ENCODE results near the gene BHLHE41. TPM values are rescaled to one million over a fixed set of nuclear protein-coding genes. Genes with fewer than 3 reads are reported as not detected.
A peak's percentile ranks its signal among the peaks of the same experiment; 100 is the strongest.

The BHLHE41 gene
- total RNA-seq, 1 donor from 2014 or later, result 2.9 TPM

- H3K79me2 ChIP-seq (ENCODE audit: insufficient read depth, low read length), result no peaks in the 10 kb centered on the region
- H4K20me1 ChIP-seq (ENCODE audit: insufficient read depth, low read length), result no peaks in the 10 kb centered on the region
- no peak for FAIRE-seq
- Mint-ChIP-seq H3K4me3 (ENCODE audit: unreplicated experiment) (no peak overlapping the region), H3K36me3 (ENCODE audit: low read depth, unreplicated experiment) (no peaks in the 10 kb centered on the region), H3K9me3 (ENCODE audit: unreplicated experiment) (no peaks in the 10 kb centered on the region), H3K27me3 (ENCODE audit: low read depth, unreplicated experiment) (no peaks in the 10 kb centered on the region), H3K4me1 (ENCODE audit: low read depth, unreplicated experiment) (peaks cover 18% of the 10 kb centered on the region), H3K27ac (ENCODE audit: unreplicated experiment) (peak overlapping the region; percentile 69)
- no peaks in the 10 kb centered on the region for H3K9me3 ChIP-seq (ENCODE audit: insufficient read depth, low read depth, low read length)
- H3K4me3 ChIP-seq (ENCODE audit: insufficient read depth, low read depth, low read length), result no peak overlapping the region
- TF ChIP-seq EZH2 (IDR thresholded peaks at IDR 0.05; ENCODE audit: insufficient read depth, low read length), result no peak
- TF ChIP-seq, protein P1, sequence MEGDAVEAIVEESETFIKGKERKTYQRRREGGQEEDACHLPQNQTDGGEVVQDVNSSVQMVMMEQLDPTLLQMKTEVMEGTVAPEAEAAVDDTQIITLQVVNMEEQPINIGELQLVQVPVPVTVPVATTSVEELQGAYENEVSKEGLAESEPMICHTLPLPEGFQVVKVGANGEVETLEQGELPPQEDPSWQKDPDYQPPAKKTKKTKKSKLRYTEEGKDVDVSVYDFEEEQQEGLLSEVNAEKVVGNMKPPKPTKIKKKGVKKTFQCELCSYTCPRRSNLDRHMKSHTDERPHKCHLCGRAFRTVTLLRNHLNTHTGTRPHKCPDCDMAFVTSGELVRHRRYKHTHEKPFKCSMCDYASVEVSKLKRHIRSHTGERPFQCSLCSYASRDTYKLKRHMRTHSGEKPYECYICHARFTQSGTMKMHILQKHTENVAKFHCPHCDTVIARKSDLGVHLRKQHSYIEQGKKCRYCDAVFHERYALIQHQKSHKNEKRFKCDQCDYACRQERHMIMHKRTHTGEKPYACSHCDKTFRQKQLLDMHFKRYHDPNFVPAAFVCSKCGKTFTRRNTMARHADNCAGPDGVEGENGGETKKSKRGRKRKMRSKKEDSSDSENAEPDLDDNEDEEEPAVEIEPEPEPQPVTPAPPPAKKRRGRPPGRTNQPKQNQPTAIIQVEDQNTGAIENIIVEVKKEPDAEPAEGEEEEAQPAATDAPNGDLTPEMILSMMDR (IDR thresholded peaks at IDR 0.05; ENCODE audit: insufficient read depth, low read depth, low read length), result no peak
- no peak overlapping the region for H3K9ac ChIP-seq (ENCODE audit: low read length)
- no peaks in the 10 kb centered on the region for H3K27me3 ChIP-seq (ENCODE audit: insufficient read depth, low read length)
- H3K4me1 ChIP-seq (ENCODE audit: insufficient read depth, low read length), result no peaks in the 10 kb centered on the region
- no peak overlapping the region for H3K4me2 ChIP-seq (ENCODE audit: low read length)
- H3K27ac ChIP-seq (ENCODE audit: low read depth, low read length), result no peak overlapping the region
- H3K36me3 ChIP-seq (ENCODE audit: insufficient read depth, low read length), result no peaks in the 10 kb centered on the region
- peak; percentile 64 for DNase-seq (ENCODE audit: low read depth)
- no peak overlapping the region for H2AFZ ChIP-seq (ENCODE audit: low read depth, low read length)
Measured at GRCh38 chr12:26090836-26091510, 33.9 kb downstream of the BHLHE41 start.

- no peak overlapping the region for H3K27ac Mint-ChIP-seq (ENCODE audit: unreplicated experiment)
- H3K4me1 Mint-ChIP-seq (ENCODE audit: low read depth, unreplicated experiment), result peaks cover 18% of the 10 kb centered on the region
- no peak for FAIRE-seq
Measured at GRCh38 chr12:26088998-26089397, 35.8 kb downstream of the BHLHE41 start.

More at GRCh38 chr12:26088998-26089397, 35.8 kb downstream of the BHLHE41 start:
- H3K27ac ChIP-seq (ENCODE audit: low read depth, low read length), result no peak overlapping the region
- Mint-ChIP-seq H3K4me3 (ENCODE audit: unreplicated experiment) (no peak overlapping the region), H3K9me3 (ENCODE audit: unreplicated experiment) (peaks cover 2% of the 10 kb centered on the region), H3K36me3 (ENCODE audit: low read depth, unreplicated experiment) (no peaks in the 10 kb centered on the region), H3K27me3 (ENCODE audit: low read depth, unreplicated experiment) (no peaks in the 10 kb centered on the region)
- no peaks in the 10 kb centered on the region for H3K36me3 ChIP-seq (ENCODE audit: insufficient read depth, low read length)
- no peak for DNase-seq (ENCODE audit: low read depth)
- H4K20me1 ChIP-seq (ENCODE audit: insufficient read depth, low read length), result no peaks in the 10 kb centered on the region
- H3K4me2 ChIP-seq (ENCODE audit: low read length), result no peak overlapping the region
- no peaks in the 10 kb centered on the region for H3K4me1 ChIP-seq (ENCODE audit: insufficient read depth, low read length)
- TF ChIP-seq, protein P1 (IDR thresholded peaks at IDR 0.05; ENCODE audit: insufficient read depth, low read depth, low read length), result no peak
- TF ChIP-seq EZH2 (IDR thresholded peaks at IDR 0.05; ENCODE audit: insufficient read depth, low read length), result no peak
- no peaks in the 10 kb centered on the region for H3K79me2 ChIP-seq (ENCODE audit: insufficient read depth, low read length)
- H3K9me3 ChIP-seq (ENCODE audit: insufficient read depth, low read depth, low read length), result no peaks in the 10 kb centered on the region
- H3K27me3 ChIP-seq (ENCODE audit: insufficient read depth, low read length), result no peaks in the 10 kb centered on the region
- H2AFZ ChIP-seq (ENCODE audit: low read depth, low read length), result no peak overlapping the region
- no peak overlapping the region for H3K9ac ChIP-seq (ENCODE audit: low read length)
- no peak overlapping the region for H3K4me3 ChIP-seq (ENCODE audit: insufficient read depth, low read depth, low read length)

All from astrocyte (in vitro differentiated cells and primary cell).